HG03060 (cell line): ENCODE measurements around the gene CERK.

ENCODE experiments used
- ATAC-seq: cut with Tn5 transposase; IDR thresholded peaks from one replicate; pipeline ENCODE4 v1.9.1; 2021; ENCODE audit warnings: low read depth, moderate number of reproducible peaks; ENCODE audit not compliant: unreplicated experiment

The CERK gene

DNA sequence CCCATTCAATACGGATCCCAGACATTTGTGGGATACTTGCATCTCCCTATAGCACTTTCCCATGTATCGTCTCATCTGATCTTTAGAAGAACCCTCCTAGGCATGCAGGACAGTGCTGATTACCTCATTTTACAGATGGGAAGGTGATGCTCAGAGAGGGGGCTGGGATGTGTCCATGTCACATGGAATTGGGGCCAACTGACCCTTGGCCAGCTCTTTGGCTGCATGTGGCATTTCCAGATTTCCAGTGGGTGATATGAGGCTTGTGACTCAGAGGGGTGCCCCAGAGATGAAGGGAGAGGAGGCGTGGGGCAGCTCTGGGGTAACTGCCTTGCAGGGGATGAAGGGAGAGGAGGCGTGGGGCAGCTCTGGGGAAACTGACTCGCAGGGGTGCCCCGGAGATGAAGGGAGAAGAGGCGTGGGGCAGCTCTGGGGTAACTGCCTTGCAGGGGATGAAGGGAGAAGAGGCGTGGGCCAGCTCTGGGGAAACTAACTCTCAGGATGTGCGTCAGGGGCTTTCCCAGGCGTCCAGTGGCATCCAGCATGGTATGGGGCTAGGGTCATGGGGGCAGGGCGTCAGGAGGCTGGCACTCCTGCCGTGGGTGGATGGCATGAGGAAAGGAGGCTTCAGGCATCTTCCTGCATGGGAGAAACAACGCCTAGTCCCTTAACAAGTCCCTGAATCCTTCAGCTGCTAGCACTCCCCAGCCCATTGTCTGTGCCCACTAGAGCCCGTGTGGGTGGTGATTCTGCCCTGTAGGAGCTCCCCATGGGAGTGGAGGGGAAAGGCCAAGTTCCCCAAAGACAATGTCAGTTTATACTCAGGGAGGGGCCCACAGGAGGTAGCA is 11.9 kb upstream of the CERK start:
- ATAC-seq: no peak

DNA sequence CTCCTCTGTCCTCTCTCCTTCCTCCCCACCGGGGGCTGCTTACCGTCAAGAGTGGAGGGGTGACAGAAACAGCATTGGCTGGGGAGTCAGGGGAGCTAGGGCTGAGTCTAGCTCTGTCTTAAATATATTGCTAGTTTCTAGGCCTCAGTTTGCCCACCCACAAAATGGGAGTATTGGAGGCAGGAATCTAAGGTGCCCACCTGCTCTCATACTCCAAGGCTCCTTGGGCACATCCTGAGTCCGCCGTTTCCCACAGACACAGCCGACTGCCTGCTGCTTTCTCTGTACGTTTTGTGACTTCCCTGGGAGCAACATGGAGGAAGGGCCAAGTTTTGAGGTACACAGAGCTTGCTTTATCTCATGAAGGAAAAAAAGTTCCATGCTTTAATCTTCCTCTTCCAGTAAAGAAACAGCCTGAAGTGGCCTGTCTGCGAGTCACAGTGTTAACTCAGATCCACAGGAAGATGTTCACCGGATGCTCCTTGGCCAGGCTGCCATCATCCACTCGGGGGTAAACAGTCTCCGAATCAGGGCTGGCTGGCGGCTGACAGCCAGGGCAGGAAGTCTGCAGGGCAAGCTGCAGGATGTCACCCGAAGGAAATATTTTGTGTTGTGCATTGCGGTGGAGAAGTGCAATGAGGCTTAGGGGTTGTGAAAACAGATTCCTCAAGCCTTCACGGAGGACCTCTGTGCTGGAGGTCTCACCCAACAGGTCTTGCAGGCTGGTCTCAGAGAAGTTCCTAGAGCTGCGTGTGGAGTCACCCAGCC is 11.0 kb upstream of the CERK start:
- no peak for ATAC-seq

DNA sequence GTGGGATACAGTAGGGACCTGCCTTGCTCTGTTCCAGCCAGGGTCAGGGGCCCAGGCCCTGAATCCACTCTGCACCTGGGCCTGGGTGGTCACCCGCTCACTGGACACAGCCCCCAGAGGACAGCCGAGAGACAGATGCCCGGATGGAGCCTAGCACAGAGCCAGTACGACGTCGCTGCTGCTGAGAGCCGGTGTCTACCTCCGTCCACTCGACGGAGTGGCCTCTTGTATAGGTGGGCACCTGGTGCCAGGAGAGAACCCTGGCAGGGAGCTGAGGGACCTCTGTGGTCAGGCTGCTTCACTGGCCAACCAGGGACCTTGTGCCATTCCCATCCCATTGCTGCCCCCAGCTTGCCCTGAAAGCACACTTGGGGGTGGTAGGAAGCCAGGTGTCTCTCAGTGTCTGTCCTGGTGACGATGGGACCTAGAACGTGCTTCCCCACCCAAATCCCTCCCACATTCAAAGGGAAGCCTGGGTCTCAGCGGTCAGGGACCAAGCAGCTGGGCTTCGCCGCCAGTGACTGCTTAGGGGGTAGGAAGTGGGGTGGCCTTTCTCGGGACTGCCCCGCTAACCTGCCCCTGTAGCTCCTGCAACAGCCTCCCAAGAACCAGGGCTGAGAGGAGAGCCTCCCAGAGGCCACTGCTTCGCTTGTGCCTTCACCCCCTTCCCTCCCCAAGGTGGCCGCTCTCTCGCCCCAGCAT is 10.3 kb upstream of the CERK start:
- no peak for ATAC-seq

DNA sequence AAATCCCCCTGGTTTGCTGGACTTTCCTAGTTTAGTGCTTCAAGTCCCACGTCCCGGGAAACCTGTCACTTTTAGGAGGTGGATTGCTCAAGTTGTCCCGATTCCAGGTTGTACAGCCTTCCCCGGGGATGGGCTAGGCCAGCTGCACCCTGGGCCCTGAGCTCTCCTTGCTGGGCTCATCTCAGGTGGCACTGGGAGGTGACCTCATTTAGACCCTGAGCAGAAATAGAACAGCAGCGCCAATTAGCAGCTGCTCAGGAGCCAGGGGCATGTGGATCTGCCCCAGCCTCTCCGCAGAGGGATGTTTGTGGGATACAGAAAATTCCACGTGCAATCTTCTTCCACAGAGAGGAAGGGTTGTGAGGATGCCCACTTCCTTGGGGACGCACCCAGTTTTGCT is 9.6 kb upstream of the CERK start:
- ATAC-seq: no peak

DNA sequence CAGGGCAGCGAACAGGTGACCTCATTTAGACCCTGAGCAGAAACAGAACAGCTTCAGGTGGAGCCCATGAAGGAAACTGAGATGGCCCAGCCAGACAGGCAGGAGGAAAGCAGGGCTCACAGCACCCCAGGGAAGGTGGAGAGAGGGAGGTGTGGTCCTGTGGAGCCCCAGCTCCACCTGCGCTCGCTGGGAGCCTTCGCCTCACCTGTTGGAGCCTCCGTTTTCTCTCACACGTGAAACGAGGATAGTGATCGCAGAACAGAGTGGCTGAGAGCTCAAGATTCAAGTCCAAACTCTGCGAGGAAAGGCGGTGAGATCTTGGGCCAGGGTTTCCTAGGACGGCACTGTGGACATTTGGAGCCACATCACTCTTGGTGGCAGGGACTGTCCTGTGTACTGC is 8.6 kb upstream of the CERK start:
- no peak for ATAC-seq

DNA sequence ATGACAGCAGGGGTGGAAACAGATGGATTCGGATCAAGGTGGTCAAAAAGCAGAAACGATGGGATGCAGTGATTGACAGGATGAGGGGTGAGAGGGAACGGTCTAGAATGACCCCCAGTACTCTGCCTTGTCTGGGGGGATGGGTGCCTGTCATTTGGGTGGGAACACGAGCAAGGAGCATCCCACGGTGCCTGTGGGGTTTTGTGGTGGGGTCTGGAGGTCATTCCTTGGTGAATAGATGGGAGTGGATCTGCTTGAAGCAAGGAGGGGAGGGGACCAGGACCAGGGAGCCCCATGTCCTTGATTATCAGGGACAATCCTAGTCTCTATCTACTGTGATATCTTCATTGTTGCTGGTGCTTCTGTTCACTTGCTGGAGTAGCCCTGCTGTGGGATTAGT is 8.1 kb upstream of the CERK start:
- ATAC-seq: no peak

DNA sequence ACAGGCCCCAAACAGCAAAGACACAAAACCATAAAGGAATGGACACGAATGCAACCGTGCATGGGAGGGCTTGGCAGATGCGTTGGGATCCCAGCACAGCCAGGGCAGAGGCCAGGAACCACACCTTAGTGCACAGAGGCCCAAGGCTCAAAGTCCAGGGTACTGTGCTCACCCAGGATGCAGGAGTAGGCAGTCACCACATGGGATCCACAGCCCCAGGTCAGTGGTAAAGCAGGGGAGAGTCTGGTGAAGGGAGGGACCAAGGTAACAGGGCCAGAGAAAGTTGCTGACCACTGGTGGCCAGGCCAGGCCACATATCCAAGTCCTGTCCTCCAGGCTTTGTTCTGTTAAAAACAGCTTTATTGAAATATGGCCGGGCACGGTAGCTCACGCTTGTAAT is 6.5 kb upstream of the CERK start:
- no peak for ATAC-seq

DNA sequence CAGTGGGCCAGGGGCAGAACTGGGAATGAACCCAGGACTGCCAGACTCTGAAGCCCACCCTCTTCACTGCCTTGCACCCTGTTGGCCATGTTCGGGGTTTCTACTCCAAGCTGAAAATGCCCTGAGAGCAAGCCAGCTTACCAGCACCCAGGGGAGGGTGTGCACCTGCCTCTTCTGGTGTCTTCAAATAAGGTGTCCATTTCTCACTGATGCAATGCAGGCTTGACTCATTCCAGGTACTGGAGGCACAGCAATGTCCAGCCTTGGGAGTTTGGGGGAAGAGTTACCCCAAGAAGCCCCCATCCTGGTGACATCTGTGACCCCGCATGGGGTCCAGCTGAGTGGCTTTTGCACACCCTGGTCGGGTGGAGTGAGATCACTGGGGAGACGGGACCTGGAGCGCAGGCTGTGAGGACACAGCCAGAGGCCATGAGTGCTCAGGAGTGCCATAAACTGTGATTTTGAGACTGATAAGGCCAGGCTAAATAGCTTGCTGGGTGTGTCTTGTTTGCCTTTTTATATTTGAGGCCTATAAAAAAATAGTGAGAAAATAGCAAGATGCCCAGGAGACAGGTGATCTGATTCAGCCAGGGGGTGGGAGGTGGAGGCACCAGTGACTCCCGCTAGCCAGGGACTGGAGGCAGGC is 4.6 kb upstream of the CERK start:
- ATAC-seq: no peak

DNA sequence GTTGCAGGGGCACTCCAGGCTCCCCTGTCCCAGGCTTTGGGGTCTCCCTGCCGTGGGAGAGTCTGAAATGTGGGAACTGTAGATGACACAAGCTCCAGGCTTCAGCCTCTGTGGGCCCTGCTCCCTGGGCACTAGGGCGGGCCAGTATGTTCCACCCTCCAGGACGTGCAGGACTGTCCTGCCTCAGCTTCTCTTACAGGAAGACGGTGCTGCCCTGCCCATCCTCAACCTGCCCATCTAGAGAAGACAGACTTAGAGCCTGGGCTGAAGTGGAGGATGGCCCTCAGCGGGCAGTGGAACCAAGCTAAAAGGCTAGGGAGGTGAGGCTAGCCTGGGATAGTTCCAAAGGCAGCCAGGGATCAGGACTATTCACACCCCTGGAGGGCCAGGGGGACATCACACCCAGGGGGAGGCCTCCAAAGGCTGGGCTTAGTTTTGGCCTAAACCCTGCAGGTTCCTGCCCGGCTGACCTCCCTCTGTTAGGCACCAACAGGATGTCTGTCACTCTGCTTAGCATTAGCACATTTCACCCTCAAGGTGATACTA is 4.0 kb upstream of the CERK start:
- ATAC-seq: no peak

DNA sequence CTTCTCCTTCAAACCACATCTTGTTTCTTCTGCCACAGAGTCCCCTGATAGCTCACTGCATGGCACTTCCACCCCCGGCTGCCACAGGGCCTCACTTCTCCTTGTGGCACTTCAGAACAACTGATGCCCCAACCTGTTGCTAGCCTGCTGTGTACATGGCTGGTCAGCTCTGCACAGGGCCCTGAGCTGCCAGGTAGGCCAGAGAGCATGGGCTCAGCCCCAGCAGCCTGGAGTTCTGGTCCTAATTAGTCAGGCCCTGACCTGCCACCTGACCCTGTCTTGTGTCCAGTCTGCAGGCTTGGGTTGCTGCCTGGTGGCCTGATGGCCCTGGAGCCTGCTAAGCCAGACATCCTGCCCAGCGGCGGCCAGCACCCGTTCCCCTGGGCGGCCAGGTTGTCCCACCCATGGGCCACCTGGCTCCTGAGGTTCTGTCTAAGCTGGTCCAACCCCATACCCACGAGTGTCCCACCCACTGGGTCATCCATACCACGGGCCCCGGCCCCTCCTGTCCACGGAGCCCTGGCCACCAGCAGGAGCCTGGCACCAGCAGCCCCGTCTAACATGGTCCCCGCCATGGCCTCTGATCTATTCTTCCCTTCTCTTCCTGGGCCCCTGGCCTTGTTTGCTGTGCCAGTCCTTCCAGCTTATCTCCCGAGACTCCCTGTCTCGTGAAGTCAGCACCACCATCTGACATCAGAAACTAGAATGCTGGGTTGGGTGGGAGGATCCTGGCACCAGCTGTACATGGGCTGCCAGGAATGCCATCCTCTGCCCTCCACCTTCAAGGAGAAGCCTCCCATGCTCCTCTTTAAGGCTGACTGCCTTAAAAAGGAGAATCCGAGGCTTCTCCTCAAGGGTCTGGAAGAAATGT is 3.1 kb upstream of the CERK start:
- ATAC-seq: no peak

DNA sequence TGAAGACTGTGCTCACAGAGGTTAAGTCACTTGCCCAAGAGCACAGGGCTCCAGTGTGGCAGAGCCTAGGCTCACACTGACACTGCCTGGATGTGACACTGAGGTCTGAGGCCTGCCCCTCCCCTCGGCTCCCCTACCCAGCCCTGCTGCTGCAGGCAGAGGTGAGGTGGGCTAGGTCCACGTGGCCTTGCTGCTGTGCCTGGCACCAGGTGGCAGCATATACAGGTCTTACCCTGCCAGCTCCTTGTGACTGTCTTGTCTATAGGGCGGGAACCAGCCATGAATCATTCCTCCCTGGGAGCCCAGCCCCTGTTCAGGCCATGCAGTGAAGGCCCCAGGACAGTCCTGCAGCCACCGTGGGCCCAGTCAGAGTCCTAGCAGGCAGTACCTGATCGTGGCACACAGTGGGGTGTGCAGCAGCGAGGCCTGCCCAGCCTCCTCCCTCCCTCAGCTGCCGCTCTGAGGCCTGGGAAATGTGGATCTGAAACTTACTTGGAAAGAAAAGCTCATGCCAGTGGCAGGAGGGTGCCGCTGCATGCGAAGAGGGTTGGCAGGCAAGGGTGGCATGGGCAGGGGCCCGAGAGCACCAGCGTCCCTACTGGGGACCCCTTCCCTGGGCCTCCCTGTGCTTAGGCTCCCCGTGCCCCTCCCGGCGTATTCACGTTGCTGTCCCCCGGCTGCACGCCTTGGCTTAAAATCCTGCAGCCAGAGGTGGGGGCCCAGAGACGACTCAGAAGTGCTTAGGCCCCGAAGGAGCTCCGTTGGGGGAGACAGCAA is 1.2 kb upstream of the CERK start:
- no peak for ATAC-seq

DNA sequence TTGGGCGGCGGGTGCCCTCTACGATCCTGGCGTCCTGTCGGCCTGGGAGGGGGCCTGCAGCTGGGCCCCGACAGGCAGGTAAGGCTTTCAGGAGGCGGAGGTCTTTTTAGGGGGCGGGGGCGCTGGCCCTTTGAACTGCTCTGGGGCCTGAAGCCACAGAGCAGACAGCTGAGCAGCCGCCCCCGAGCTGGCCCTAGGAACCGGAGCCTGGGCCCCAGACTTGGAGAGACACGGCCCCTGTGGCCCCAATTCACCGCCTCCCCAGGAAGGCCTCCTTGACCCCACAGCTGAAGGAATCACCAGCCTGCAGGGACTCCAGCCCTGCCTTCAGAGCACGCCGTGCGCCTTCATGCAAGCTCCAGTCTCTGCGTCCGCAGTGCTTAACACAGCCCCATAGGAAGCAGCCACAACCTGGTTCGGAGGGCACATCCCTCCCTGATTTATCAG is 618 bp upstream of the CERK start:
- no peak for ATAC-seq

DNA sequence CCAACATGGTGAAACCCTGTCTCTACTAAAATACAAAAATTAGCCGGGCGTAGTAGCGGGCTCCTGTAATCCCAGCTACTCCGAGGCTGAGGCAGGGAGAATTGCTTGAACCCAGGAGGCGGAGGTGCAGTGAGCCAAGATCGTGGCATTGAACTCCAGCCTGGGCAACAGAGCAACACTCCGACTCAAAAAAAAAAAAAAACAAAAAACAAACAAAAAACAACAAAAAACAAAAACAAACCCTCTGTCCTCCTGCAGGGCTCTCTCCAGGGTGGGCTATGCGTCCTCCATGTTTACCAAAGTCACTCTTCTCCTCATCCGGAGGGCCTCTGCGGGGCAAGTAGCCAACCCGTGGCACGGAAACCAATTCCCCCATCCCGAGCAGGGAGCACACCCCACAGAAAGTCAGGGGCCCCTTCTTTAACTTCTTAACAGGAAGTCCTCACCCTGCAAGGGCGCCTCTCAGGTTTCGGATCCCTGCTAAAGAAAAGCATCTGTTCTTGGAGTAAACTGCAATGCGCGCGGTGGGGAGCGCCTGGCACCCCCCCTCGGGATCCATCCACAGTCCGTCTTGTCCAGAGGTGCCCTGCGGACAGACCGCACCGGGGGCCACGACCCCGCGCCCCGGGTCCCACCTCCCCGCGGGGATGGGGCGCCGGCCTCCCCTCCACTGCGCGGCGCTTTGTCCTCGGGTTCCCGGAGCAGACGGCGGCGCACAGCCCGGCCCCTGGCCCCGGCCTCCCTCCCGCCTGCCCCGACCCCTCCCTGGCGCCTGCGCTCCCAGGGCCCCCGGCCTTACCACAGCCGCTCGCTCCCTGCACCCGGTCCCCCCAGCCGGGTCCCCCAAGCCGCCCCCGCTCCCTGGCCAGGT is 712 bp downstream of the CERK start:
- ATAC-seq: no peak

DNA sequence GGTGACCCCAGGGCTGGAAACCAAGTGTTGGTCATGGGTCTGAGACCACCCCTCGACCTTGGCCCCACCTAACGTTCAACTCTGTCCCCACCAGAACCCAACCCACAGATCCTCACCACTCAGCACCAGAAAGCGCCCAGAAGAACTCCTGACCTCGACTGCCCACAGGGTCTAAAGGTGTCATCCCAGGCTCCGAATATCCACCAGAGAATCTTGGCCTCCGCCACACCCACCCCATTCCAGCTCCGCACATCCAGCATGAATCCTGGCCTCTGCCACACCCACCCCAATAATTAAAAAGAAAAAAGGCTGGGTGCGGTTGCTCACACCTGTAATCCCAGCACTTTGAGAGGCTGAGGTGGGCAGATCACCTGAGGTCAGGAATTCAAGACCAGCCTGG is 1.3 kb downstream of the CERK start:
- no peak for ATAC-seq

DNA sequence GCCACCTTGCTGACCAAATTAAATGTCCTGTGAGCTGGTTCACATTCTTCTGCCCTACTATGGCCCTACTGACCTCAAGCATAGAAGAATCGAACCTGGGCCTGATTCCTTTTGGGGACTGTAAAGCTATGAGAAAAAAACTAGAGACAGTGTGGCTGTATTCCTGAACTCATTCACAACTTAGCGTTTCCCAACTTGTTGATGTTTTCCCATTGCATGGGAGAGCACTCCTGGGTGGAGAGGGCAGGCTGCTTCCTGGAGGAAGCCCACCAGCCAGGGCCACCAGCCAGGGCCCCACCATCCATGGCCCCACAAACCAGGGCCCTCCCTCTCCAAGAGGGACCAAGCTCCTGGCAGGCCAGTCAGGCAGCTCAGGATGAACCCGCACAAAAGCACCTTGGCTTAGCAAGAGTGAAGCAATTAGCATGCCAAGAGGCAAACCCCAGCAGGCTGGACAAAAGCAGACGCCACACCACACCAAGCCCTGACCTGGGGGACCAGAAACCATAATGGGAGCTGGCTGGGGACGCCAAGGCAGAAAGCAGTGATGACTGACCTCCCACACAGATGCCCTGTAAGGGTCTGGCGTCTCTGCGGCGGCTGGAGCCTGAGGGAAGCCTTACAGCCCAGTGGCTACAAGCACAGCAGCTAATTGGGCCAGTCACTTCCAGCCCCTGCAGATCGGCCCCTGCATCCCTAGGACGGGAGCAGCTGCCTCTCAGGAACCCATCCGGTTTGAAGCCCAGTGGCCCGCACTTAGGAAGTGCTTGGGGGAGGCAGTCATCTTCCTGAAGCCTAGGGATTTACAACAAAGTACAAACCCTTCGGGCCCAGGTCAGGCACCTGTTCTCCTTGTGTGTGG is 2.1 kb downstream of the CERK start:
- no peak for ATAC-seq

DNA sequence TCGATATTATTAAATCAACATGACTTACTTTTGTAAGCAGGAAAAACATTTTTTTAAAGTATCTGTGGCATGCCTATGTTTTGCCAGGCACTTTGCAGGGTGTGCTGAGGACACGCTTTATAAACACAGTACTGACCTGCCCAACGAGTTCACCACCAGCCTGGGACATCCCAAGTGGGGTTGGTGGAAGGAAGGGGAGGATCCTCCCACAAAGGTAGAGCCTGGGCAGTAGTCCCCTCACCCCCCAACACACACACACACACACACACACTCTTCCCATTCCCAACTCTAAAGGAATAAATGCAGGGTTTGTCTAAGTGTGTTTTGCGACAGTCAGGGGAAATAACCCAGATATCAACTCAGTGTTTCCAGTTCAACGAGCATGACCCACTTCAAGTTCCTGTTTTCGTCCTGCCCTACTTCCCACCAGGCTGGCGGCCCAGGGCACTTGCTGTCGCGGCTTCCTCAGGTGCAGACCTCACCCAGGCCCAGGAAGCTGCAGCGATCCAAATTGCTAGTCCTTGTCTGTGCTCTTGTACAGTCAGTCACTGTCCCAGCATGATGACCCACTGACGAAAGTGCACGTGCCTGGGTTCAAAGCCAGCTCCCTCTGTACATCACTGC is 3.1 kb downstream of the CERK start:
- ATAC-seq: no peak
